Stimulated activated CD4-positive, alpha-beta T cell treated with anti-CD3 and anti-CD28 coated beads, Interleukin-12 subunit alpha, Interleukin-12 subunit beta, amount 100 ng/mL, for 24 hours (primary cell): Measurements from ENCODE around the gene HS6ST3.

ENCODE experiments used
- DNase-seq, 2 experiments: peaks; one replicate each; pipeline ENCODE4 v3.0.0-alpha.2; 2020; ENCODE audit warnings: low read depth in 2 of 2

The HS6ST3 gene

DNA sequence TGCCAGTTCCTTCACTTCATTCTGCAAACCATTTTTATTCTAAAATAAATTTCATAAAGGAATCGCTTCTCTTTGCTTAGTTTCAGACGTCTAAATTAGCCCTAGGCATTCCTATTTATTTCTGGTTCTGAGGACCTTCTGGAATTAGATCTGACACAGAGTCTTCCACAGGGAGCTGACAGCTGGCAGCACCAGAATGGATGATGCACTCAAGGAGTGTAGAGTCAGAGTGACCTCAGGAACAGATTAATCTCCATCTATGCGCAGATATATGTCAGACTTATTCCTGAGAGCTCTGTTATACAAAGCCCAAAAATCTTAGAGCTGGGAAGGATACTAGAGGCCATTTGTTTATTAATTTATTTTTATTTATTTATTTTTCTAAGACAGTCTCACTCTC, 450.8 kb downstream of the HS6ST3 start:
- no peak for DNase-seq

DNA sequence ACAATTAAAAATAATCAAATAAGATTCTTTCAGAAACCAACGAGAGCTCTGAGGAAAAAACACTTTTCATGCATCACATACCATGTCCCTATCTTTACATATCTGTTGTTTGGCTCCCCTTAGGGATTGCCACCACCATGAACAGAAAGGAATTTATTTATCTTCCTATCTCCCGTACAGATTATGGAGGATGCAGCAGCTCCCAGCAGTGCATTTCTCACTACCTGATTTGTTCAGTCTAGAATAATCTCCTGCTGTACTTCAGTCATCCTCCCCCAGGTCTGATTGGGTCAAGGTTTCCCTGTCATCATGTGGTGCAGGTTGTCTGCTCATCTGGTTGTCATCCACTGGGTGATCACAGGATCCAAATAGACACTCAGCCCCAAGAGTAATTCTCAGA, 453.1 kb downstream of the HS6ST3 start:
- no peak for DNase-seq

DNA sequence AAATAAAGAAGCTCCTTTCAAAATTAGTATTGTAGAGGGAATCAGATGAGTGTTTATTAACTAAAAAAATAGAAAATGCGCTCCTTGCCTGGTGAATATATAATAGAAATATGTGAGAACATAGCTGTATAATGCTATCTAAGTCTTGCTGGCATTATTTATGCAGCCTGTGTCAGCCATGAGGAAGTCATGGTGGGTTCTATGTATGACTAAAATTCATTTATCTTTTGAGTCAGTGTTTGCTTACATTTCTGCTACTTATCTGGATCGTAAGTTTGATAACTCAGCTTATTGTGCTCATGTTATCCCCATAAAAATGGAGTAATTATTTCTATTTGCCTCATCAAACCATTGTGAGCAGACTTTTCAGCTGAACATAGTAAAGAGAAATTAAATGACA, 455.1 kb downstream of the HS6ST3 start:
- no peak for DNase-seq

DNA sequence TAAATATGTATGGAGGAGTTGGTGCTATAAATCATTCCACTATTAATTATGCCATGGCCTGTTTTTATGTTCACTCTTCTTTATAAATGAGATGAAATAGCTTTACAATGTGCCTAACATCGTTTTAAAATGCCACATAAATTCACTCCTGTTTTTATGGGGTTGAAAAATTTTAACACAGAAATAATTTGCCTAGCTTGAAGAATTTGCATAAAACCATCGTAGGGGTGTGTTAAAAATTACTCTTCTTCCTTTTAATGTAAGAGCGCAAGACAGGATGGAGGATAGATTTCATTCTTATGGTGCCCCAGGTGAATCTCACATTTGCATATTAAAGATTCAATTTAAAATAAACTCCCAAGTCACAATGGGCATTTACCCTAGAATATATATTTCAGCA, 456.6 kb downstream of the HS6ST3 start:
- no peak for DNase-seq

DNA sequence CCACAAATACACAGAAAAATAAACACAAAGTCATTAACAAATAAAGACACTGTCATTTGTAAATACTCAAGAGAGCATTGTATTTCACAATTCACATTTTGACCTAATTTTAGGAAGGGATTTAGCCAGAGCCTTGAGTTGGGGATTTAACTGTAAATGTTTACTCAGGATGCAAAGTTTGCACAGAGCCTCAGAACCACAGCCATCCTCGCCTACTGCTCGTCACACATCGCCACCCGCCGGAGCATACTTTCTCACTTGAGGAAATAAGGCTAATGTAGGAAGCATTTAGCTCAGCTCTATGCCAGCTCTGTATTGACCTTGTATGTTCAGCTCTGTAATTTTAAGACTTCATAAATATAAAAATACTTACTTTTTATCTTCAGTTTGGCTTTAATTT, 461.6 kb downstream of the HS6ST3 start:
- DNase-seq = no peak

DNA sequence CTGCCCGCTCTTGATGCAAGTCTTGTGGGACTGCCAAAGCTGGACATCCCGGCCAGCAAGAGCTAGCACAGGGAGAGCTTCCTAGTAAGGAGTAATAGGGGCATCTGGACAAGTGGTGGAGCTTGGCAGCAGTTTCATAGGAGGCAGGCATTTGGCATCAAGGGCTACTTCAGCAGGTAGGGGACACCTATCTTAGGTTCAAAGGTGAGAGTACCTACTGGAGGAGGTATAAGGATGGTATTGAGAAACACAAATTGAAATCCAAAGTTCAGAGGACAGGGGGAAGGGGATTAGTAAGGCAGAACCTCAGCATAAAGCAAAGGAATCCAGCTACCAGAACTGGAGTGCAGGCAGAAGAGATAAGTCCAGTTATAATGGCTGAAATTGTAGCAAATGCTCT, 462.7 kb downstream of the HS6ST3 start:
- no peak for DNase-seq

DNA sequence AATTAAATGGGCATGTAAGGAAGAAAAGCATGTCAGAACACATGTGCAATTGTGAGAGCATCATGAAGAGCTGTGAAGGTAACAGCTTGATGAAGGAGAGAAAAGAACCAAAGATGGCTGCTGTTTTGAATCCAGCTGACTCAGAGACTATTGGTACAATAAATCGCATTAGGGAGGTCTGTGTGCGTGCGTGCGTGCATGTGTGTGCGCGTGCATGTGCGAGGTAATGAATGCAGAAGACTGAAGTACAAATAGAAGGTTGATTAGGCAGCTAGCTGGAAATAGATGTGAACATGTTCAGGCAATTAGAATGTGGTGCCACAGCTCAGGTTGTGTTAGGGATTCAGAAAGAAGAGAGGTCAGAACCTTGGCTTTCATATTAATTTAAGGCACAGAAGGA, 463.9 kb downstream of the HS6ST3 start:
- DNase-seq = no peak

DNA sequence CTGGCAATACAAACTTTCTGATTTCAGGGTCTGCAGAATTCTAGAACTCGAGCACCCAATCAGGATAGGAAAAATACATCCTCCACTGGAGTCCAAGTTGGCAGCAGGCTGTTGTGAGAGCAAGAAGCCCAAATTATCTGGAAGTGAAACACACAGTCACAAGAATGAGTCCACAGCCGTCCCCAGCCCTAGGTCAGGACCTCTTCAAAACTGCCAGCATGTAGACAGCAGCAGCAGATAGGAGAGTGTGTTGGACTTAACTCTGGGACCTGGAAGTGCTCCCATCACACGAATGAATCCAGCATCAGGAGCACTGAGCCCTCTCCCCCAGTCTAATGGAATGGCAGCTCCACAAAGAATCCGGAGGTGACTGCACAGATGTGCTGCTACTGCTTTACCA, 483.7 kb downstream of the HS6ST3 start:
- no peak for DNase-seq

DNA sequence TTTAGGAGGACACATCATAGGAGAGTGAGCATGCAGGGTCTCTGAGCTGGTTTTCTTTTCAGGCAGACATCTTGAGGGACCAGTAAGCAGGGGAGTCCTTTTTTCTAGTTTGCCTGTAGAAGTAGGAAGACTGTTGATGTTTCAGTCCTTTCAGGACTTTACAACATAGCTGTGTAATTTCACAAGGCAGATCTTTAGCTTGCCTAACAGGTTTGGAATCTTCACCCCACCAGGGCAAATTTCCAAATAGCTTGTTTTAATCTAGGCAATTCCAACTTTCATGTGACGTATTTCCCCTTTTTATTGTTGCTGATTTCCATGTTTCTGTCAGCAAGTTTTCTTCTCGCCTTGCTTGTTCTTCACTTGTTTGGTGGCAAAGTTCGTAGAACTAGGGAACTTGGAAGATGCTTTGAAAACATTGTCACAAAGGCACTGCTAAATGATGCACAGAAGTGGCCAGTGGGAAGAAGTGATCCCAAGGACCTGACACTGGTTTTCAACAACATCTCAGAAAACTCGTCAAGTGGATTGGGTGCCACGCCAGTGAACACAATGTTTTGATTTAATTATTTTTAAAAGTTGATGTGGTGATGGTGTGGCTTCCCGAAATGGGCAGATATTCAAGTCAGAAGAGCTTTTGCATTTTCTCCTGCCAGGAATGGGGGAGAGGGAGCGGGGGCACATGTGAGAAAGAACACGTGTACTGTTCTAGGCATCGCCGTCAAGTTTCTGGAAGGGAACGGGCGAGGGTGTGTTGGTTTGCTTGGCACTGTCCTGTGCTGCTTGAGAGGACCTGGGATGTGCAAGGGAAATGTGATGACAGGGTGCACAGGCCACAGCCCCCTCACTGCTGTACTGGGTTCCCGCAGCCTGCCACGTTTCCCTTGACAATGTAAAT, 485.8 kb downstream of the HS6ST3 start:
- no peak for DNase-seq

DNA sequence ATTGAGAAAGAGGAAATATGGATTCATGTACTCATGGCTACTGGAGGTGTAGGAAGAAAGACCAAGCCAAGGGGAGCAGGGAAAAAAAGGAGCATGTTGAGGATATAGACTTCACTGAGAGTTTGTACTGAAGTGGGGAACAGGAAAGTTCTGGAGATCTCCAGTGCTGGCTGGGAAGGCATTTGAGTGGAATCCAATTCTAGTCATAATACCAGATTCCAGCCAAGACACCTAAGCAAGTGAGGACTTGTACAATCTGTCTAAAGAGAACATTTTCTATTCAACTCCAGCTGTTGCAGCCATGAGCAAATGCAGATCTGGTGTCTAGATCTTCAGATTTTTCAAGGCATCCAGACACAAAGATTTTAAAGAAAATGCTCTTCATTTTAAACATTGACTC, 491.8 kb downstream of the HS6ST3 start:
- DNase-seq = no peak

DNA sequence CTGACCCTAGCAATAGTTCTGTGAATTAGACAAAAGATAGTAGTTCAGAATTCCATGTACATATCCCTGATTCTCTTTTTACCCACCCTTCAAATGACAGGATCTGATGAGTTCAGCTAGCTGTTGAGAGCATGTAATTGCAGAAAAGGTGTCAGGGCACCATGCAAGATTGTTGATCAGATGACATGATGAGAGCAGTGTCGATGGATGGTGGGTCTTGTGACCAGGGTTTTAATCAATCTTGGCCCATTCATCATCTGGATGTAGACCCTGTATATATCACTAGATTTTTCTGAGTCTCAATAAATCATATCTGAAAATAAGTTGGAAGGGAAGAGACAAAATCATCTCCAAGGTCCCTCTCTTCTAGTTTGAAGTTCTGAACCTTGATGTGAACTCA, 525.3 kb downstream of the HS6ST3 start:
- DNase-seq = no peak

DNA sequence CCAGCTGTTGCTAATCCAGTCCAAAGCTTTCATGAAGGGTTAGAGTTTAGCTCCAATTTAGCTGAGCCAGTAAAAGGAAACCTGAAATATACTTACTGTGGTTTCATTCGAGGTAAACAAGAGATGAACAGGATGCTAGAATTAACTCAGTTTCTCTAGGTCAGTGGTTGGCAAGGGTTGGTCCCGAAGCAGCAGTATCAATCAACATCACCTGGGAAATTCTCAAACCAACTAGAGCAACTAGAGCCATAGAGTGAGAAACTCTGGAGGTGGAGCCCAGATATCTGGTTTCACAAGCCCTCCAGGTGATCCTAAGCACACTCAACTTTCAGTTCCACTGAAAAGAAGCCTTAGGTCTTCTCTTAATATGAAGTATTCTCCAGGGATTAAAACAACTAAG, 527.6 kb downstream of the HS6ST3 start:
- DNase-seq = no peak

DNA sequence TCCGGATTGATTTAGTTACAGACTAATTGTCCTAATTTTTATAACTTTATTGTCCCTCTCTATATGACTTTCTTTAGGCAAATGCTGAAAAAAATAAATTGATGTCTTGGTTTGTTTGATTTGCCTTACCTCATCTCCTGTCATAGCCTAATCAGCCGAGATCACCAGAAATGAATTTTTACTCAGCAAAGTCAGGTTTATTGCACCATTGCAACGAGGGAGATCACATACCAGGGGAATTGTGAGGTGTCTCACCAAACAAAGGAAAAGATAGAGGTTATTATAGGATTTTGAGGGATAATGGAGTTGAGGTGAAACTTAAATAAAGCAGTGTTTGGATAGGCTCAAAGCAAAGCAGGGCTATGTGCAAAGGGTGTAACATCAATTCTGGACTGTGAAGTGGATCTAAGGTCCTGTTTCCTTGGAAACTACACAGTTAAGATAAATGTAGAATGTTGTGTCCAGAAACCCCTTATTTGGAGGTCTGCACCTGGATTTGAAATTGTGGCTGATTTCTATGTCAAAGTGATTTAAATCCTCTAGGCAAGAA, 531.8 kb downstream of the HS6ST3 start:
- no peak for DNase-seq

DNA sequence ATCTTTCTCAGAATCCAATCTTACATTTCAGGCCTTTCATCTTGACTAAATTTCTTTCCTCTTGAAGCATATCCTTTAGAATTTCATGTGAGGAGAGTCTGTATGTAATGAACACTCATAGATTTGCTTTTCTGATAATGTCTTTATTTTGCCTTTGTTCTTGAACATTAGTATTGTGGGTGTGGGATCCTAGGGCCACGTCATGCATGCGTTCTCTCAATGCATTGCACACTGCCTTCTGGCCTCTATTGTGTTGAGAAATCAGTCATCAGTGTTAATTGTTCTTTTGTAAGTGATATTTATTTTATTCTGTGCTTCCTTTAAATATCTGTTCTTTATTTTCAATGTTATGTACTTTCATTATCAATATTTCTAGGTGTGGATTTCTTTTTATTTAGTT, 539.4 kb downstream of the HS6ST3 start:
- no peak for DNase-seq

DNA sequence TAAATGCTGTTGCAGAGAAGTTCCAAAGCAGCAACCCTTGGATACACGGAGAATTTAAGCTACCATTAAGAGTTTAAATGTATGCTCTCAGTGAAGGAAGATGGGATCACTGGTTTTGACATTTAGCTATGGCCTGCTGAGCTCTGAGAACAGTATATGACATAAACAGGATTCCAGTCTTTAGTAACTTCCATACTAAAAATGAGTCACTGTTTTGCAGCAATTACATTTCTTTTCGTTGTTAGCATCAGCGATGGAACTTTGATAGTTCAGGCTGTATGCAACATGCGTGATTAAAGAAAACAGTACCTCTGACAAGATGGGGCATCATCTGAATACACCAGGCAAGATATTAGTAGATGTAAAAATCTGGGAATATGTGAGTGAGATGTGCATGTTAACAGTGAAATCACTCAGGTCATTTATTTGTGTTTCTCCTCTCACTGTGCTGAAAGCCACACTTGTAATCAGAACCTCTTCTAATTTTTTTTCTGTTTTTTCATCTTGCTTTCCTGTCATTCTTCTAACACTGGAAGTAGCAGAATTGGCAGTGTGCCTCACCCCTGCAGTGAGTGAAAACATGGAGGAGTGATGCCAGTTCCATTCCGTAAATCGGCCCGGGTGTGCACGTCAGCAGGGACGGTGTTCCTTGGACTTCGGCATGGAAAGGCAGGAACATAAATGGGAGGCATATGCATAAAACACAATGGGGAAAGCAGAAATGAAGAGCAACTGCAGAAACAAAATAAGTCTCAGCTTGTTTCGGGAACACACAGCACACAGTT, 542.8 kb downstream of the HS6ST3 start:
- no peak for DNase-seq

DNA sequence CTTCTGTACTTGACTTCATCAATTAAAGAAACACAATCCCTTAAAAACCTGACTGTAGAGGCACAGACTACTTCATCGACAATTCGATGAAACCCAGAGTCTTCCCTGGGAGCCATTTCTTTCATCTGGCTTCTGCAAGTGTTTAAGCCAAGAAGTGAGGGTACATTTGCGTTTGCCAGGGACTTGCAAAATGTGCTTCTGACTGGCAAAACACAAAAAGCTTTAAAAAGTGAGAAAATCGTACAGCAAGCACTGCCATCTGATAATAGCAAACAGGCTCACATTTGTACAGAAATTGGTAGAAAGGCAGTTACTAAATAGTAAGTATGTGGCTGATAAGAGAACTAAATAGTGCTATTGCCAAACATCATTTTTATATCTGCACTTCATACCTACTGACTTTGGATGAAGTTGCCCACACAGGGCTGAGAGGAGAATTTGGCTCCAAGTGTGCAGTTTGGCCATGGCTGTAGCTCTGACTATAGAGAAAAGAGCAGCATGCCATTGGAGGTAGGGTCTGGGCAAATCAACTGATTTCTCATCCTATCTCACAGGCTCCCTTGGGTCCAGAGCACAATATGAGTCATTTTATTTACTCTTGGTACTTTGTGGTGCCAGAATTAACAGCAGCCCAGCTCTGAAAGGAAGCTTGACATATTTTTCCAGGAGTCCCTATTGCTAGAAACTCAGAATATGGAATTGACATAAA, 546.2 kb downstream of the HS6ST3 start:
- no peak for DNase-seq

DNA sequence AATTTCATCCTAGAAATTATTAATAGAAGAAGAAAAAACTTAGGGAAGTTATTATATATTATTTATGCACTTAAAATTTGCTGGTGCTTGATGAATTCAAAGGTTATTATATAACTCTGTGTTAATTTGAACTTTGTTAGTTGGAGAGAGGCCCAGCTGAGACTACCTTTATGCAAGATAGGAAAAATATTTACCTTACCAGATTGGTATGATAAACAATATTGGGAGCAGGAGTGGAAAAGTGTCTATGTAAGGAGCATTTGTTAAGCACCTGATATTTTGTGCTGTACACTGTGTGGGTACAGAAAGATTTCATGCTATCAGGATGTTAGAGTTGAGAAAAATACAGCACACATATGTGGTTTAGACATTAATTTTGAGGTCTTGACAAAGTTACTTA, 547.1 kb downstream of the HS6ST3 start:
- DNase-seq = no peak

DNA sequence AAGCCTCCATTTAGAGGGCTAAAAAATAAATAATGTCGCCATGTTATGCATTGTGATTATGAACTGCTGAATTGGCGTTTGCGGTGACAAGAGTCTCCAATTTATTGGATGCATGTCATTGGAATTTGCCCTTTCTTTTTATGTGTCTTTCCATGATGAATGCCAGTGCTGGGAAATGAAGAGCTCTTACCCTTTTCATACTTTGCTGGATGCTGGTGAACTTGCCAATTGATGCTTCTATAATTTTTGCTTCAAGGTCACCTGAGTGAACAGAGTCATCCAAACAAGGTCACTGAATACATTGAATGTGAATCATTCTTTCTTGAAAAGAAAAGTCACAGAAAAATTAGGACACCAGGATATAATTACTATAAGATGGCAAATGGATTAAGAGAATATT, 556.2 kb downstream of the HS6ST3 start:
- no peak for DNase-seq

DNA sequence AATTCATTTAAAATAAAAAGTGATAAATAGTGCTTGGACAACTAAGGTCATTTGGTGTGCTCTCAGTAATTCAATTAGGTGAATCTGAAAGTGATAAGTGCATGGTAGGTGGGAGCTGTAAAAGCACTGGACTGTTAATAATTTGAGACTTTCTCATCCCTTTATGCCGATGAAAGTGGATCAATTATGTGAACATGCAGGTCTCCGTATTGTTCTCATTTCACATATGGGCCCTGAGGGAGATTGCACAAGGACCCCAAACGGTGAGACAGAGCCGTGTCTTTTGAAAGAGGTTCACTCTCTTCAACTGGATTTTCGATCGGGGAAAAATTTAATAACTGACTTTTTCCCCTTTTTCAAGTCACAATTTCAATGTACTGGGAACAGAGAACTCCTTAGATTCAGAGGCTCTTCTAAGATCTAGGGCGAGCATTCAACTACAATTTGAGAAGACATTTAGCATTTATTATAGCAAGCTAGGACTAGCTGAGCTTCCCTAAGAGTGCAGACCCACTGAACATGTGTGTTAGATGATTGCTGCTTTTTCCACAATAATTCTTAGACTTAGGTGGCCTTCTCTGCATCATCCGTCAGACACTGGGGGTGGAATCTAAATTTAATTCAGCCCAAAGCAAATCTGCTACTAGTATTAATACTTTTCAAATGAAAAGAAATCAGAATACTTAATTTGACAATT, 556.8 kb downstream of the HS6ST3 start:
- DNase-seq = no peak

DNA sequence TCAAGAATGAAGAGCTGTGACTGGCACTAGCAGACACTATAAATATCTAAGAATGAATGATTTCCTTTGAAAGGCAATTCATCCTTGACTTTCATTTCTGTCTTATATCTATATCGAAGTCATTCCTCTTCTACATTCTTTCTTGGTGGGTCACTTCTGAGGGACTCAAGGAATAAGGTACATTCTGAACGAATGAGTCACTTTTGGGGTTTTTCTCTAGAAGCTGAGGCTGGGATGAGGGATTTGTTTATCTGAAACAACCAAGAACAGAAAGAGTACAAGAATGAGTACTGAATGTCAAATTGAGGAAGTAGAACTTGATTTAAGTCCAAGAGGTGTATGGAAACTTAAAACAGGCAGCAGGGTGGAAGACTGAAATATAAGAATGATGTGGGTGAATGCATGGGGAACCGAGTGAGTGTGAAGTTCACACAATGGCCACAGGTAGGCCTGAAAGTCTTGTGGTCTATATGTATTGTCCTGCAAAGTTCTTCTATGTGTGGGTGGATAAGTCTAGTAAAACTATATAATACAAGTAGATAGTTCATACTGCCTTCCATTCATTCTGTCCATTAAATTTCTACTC, 560.5 kb downstream of the HS6ST3 start:
- no peak for DNase-seq

DNA sequence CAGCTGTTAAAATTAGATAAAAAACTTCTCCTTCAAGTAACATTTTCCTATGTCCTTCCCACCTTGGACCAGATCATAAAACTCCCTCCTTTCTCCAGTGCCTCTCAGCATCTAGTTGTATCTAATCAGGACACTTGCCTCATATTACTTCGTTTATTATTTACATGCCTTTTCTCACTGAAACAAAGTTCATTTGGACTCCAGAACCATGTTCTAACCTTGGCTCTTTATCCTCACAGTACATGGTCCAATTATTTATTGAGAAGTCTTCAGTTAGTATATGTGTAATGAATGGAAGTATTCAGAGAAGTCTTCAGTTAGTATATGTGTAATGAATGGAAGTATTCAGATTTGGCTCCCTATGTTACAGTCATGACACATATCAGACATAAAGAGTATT, 561.7 kb downstream of the HS6ST3 start:
- no peak for DNase-seq
